ENCODE data around the gene ATP8A2.

ATP8A2 gene

GRCh38 chr13:25982907-25983306, 611.1 kb downstream of the ATP8A2 start:
- no peak for DNase-seq

- no peak for DNase-seq
These were observed 616.2 kb downstream of the ATP8A2 start for GRCh38 chr13:25987987-25988386.

- no peak for DNase-seq
These were observed 616.9 kb downstream of the ATP8A2 start for GRCh38 chr13:25988661-25989060.

DNA sequence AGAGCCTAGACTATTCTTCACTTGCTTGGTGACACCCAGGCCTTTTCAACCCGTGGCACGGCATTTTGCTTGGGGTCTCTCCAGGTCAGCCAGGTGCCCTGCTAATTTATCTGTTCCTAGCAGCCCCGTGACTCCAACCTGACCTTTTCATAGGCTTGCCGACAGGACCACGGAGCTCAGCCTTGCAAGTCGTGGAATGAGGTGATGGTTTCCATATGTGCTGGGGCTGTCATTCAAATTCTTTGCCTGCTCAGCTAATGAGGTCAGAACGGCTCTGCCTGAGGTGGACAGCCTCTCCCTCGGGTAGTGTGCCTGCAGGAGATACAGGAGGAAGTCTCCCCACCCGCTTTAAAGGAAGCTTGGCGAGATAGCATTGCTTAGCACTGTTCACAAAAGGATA, 619.0 kb downstream of the ATP8A2 start:
- no peak for DNase-seq

- no peak for DNase-seq
These were observed 620.3 kb downstream of the ATP8A2 start for GRCh38 chr13:25992076-25992475.

- DNase-seq = no peak
These were observed 635.7 kb downstream of the ATP8A2 start for GRCh38 chr13:26007261-26008125.

DNA sequence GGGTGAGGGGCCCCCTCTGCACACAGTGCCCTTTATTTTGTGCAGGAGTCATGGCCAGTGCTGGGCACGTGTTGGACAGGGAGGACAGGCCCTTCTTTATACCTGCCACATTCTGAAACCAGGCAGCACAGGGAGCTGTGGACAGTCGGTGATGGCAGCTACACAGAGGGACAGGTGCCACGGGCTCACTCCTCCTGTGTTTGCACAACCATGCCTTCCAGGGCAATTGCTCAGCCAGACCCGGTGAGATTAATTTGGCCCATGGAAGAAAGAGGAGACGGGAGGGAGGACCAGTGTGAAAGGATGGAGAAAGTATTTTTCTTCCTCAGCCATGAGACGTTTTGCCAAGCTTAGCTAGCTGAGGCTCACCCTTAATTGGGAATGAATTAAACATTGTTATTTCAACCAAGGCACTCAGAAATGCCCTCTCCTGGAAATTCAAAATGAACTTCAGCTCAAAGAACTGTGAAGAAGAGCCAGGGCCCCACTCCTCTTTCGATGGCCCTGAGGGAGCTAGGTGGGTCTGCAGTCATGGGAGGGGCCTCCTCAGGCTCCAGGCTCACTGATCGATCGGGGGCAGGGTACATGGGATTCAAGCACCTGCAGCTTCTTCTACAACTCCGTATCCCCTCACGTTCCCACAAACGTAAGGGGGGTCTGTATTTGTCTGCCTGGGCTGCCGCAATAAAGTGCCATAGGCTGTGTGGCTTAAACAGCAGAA, 638.9 kb downstream of the ATP8A2 start:
- DNase-seq = no peak

DNA sequence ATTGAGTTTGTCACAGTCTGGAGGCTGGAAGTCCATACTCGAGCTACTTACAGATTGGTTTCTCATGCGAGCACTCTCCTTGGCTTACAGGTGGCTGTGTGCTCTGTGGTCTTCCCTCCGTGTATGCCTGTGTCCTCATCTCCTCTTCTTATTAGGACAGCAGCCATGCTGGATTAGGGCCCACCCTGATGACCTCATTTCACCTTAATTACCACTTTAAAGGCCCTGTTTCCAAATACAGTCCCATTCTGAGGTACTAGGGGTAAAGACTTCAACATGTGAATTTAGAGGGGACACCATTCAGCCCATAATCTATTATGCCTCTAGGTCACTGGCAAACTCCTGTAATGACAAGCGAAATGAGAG, 639.4 kb downstream of the ATP8A2 start:
- no peak for DNase-seq

- peak; percentile 41 for DNase-seq
These were observed 640.4 kb downstream of the ATP8A2 start for GRCh38 chr13:26011996-26012821.

DNA sequence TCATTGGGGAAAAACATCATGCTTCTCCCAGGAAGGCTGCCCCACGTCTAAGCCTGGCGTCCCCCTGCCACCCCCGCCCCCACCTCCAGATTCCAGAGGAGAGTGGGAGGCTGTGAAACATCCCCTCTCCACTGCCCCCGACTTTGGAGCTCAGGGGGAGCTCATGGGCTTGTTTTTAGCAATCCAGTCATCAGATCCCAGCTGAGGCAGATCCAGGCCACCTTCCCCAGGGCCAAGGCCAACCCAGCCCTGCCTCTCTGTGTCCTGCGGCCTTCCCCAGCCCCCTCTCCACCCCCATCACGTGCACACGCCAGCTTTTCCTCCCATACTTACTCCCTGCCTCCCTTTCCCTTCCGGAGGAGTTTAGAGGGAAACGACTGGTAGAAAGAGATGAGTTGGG, 641.2 kb downstream of the ATP8A2 start:
- no peak for DNase-seq

DNA sequence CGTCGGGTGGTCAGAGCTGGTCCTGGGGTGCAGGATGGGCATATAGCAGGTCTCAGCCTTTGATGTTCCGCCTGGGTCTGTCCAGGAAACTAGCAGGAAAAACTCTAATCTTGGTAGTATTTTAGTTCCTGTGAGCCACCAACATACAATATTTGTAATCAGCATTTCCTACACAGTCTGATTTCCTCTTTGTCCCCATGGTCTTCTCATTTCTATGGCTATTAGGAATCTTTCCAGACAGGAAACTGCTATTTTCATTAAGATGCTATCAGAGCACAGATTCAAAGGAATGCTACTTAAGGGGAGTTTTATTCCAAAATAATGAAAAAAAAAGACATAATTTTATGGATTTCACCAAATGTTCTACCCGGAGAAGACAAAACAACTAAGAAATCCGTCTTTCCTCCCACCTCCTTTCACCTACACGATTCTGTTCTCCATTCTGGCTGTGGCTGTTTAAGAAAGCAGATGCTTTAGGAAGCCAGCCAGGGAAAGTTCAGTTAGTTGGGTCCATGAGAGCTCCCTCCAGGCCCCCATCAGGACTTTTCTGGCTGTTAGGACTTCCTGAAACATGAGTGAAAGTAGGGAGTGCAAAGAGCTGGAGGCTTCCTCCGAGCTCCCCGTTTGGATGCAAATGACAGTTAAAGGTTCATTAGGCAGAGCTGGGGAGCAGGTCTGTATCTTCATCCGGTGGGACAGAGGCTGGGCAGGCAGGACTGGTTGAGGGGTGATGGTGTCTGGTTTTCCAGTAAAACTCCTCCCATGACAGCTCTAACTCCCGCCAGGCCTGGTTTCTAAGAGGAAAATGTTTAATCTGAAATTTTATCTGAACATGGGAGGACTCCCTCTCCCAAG, 643.7 kb downstream of the ATP8A2 start:
- no peak for DNase-seq

DNA sequence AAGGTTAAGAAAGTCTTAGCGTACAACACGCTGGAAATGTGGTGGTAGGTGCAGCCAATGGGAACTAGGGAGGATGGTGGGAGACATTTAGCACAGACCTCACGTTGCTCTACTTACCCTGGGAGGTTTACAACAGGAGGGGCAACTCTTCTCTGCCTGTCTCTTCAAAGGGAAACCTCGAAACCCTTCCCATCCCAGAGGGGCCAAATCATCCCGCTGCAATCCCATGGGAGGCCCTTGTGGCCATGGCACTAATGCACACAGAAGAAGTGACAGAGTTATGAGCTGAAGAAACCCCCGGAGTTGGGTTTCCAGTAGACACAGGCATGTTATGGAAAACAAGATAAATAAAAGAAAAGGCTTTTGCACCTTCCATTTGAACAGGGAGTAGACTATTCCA, 644.4 kb downstream of the ATP8A2 start:
- no peak for DNase-seq

DNA sequence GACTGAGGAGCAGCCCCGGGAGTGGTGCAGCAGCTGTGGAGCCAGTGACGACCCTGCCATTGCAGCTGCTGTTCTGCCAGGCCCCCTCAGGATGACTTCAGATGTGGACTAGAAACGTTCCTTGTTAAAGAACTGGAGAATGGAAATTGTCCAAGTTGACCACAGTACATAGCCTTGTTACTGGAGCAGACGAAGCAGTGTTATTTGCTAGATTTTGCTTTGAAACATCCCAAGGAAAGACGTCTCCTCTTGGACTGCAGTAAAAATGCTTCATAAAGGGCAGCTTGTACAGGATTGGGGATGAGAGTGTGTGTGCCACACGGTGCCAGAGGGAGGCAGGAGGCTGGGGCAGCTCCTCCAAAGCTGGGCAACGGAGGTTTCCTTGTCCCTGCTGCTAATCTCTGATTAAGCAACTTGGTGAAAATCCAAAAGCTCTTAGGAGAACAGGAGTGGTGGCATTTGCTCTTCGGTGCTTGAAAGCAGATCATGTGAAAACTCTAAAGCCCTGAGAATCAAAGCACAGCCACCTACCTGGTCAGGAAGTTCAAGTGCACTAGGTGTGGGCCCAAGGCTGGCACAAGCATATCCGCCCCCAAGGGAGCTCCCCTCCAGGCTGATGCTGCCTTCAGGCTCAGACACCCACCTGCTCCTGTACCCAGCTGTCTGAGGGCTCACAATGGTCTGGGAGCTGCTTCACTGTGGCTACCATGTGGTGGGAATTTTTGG, 645.6 kb downstream of the ATP8A2 start:
- DNase-seq = no peak

GRCh38 chr13:26017932-26018665, 646.3 kb downstream of the ATP8A2 start:
- no peak for DNase-seq

GRCh38 chr13:26019251-26019650, 647.5 kb downstream of the ATP8A2 start:
- DNase-seq = no peak

DNA sequence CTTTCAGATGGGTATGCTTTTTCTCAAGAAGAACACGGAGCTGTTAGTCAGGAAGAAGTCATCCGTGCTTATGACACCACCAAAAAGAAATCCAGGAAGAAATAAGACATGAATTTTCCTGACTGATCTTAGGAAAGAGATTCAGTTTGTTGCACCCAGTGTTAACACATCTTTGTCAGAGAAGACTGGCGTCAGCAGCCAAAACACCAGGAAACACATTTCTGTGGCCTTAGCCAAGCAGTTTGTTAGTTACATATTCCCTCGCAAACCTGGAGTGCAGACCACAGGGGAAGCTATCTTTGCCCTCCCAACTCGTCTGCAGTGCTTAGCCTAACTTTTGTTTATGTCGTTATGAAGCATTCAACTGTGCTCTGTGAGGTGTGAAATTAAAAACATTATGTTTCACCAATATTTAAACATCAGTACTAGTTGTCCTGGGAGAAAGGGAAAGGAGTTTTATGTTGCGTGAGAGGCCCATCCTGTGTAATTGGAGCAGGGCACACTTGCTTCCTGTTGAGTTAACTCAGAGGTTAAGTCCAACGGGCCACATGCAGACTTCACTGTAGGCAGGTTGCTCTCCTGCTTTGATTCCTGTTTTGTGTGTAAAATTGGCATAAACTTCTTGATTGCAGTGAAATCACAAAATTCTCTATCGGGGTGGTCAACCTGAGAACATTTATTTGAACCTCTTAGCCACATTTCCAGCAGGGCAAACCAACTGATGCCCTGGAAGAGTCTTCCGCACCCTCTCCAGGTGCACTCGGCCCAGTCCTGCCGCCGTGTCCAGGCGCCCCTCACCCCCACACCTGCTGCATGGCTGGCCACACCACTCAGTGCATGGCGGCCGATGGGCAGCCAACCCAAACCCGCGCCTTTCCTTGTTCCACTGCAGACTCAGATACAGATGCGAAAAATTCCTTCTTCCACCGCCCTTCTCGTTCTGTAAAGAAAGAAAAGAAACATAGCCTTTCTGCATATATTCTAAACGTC, 648.4 kb downstream of the ATP8A2 start:
- DNase-seq = no peak

DNA sequence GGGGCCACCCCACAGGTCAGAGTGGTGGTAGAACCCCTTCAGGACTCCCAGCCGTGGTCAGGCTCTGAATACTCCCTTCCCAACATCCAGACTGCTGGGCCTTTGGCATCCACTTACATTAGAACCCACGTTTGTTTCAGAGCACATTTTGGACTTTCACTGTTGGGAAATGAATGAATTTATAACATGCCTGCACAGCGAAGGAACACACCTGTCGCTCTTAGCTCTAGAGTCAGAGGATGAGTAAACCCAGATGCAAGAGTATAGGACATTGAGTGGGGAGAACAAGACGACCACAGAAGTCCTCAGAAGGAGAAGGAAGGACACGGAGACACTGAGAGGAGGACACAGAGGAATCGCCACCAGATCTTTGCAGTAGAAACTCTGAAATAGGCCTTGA, 649.1 kb downstream of the ATP8A2 start:
- no peak for DNase-seq

DNA sequence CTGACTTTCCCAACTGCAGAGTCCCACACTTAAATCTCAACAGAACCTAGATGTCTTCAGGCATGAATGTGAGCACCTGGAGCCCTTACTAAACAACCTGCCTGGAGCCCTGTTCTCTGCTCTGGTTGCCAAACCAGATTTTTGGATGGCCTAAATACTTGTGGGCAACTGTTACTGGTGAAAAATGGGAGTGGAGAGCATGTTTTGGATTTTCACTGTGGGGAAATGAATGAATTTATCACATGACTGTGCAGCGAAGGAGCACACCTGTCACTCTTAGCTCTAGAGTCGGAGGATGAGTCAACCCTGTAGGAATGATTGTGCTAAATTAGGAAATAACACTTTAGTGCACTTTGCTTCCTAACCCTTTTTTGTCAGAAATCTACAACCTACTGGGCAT, 649.7 kb downstream of the ATP8A2 start:
- DNase-seq = no peak

DNA sequence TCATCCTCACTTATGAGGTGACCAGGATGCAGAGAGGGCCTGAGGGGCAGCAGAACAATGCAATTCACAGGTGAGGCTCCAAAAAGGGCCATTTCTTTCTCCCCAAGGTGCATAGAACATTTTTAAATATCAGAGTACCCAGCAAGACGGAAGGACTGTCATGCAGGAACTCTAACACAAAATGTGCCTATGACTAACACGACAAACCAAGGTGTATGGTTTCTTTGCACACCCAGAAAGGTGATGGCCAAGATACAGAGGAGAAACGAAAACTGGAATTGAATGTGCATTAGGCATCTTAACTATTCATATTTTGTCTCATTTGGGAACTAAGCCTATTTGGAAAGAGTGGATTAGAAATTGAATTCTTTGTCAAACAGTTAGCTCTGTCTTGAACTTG, 650.2 kb downstream of the ATP8A2 start:
- DNase-seq = no peak

All from CD4-positive, alpha-beta T cell treated with Interleukin-4 for 4 hours (primary cell).